Measurements from ENCODE around the gene WDR27.

The WDR27 gene

GRCh38 chr6:169558774-169559441 lies 142.9 kb downstream of the WDR27 start:
- no peak for DNase-seq

- no peak for DNase-seq
Observed at GRCh38 chr6:169558378-169558773, 143.5 kb downstream of the WDR27 start.

GRCh38 chr6:169557887-169558286 lies 143.9 kb downstream of the WDR27 start:
- DNase-seq, result no peak

GRCh38 chr6:169556758-169557548 lies 144.9 kb downstream of the WDR27 start:
- DNase-seq, result peak; percentile 13

- DNase-seq, result no peak
Observed at GRCh38 chr6:169555971-169556617, 145.7 kb downstream of the WDR27 start.

GRCh38 chr6:169545982-169546381 lies 155.8 kb downstream of the WDR27 start:
- DNase-seq, result no peak

- no peak for DNase-seq
Observed at GRCh38 chr6:169543704-169544103, 158.1 kb downstream of the WDR27 start.

GRCh38 chr6:169542491-169542890 lies 159.3 kb downstream of the WDR27 start:
- DNase-seq, result no peak

- no peak for DNase-seq
Observed at GRCh38 chr6:169539176-169539897, 162.5 kb downstream of the WDR27 start.

- DNase-seq, result no peak
Observed at GRCh38 chr6:169536446-169537170, 165.2 kb downstream of the WDR27 start.

- DNase-seq, result no peak
Observed at GRCh38 chr6:169534039-169534421, 167.8 kb downstream of the WDR27 start.

- DNase-seq, result no peak
Observed at GRCh38 chr6:169533301-169534038, 168.4 kb downstream of the WDR27 start.

- DNase-seq, result no peak
Observed at GRCh38 chr6:169530752-169531123, 171.1 kb downstream of the WDR27 start.

- DNase-seq, result no peak
Observed at GRCh38 chr6:169529931-169530751, 171.7 kb downstream of the WDR27 start.

GRCh38 chr6:169528755-169529154 lies 173.1 kb downstream of the WDR27 start:
- DNase-seq, result no peak

GRCh38 chr6:169527306-169527705 lies 174.5 kb downstream of the WDR27 start:
- no peak for DNase-seq

GRCh38 chr6:169521825-169522224 lies 180.0 kb downstream of the WDR27 start:
- no peak for DNase-seq

- no peak for DNase-seq
Observed at GRCh38 chr6:169520104-169520503, 181.7 kb downstream of the WDR27 start.

- DNase-seq, result no peak
Observed at GRCh38 chr6:169518451-169518850, 183.4 kb downstream of the WDR27 start.

- DNase-seq, result no peak
Observed at GRCh38 chr6:169513478-169514193, 188.2 kb downstream of the WDR27 start.
